ENCODE data around the gene SMIM13.

SMIM13 gene

DNA sequence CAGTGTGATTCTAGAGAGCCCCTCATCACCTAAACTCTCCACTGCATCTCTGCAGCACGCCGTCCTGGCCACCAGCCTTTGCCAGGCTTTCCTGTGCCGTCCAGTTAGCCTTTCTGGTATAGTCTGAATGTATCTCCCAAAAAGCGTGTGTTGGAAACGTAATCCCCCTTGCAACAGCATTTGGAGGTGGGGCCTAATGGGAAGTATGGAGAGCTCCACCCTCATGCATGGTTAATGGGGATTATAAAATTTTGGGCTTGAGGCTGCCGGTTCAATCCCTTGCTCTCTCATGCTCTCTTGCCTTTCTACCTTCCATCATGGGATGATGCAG lies 85.4 kb downstream of the SMIM13 start:
- Histone ChIP-seq H3K4me3 (ENCODE audit: low read length) (no peak overlapping the region), H3K4me1 (ENCODE audit: control insufficient read depth, insufficient read depth, low read length) (no peaks in the 10 kb centered on the region), H3K36me3 (ENCODE audit: control insufficient read depth, insufficient read depth, low read length, severe bottlenecking) (peaks cover 13% of the 10 kb centered on the region), H3K27me3 (replicated peaks; ENCODE audit: control insufficient read depth, insufficient read depth, low read length) (no peaks in the 10 kb centered on the region), H3K9ac (ENCODE audit: low read length) (no peak overlapping the region), H3K9me3 (ENCODE audit: control insufficient read depth, low read length) (peaks cover 4% of the 10 kb centered on the region)
- no peak for DNase-seq (ENCODE audit: low read depth)

- H3K4me1 ChIP-seq (ENCODE audit: control insufficient read depth, insufficient read depth, low read length), result no peaks in the 10 kb centered on the region
- H3K4me3 ChIP-seq (ENCODE audit: low read length), result no peak overlapping the region
- H3K36me3 ChIP-seq (ENCODE audit: control insufficient read depth, insufficient read depth, low read length, severe bottlenecking), result peaks cover 19% of the 10 kb centered on the region
- no peaks in the 10 kb centered on the region for H3K27me3 ChIP-seq (replicated peaks; ENCODE audit: control insufficient read depth, insufficient read depth, low read length)
- no peak overlapping the region for H3K9ac ChIP-seq (ENCODE audit: low read length)
- DNase-seq (ENCODE audit: low read depth), result no peak
- peaks cover 4% of the 10 kb centered on the region for H3K9me3 ChIP-seq (ENCODE audit: control insufficient read depth, low read length)
These were observed 86.0 kb downstream of the SMIM13 start for GRCh38 chr6:11179419-11180202.

DNA sequence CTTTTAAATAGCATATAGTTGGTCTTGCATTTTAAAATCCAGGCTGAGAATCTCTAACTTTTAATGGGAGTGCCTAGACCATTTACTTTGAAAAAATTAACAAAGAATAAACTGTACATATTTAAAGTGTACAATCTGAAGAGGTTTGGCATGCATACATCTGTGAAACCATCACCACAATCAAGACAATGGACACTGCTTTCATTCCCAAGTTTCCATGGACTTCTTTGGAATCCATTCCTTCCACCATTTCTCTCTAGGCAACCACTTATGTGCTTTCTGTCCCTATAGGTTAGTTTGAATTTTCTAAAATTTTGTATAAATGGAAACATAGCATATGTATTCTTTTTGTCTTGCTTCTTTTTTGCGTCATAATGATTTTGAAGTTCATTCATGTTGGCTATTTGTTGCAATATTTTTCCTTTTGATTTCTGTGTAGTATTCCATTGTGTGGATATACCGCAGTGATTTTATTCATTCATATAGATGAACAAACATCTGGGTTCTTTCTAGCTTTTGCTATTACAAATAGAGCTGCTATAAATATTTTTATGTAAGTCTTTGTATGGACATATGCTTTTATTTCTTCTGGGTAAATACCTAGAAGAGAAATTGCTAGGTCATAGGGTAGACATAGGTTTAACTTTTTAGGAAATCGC lies 88.0 kb downstream of the SMIM13 start:
- peaks cover 37% of the 10 kb centered on the region for H3K36me3 ChIP-seq (ENCODE audit: control insufficient read depth, insufficient read depth, low read length, severe bottlenecking)
- no peak for DNase-seq (ENCODE audit: low read depth)
- no peak overlapping the region for H3K9ac ChIP-seq (ENCODE audit: low read length)
- no peaks in the 10 kb centered on the region for H3K4me1 ChIP-seq (ENCODE audit: control insufficient read depth, insufficient read depth, low read length)
- peaks cover 4% of the 10 kb centered on the region for H3K9me3 ChIP-seq (ENCODE audit: control insufficient read depth, low read length)
- H3K4me3 ChIP-seq (ENCODE audit: low read length), result no peak overlapping the region
- H3K27me3 ChIP-seq (replicated peaks; ENCODE audit: control insufficient read depth, insufficient read depth, low read length), result no peaks in the 10 kb centered on the region

DNA sequence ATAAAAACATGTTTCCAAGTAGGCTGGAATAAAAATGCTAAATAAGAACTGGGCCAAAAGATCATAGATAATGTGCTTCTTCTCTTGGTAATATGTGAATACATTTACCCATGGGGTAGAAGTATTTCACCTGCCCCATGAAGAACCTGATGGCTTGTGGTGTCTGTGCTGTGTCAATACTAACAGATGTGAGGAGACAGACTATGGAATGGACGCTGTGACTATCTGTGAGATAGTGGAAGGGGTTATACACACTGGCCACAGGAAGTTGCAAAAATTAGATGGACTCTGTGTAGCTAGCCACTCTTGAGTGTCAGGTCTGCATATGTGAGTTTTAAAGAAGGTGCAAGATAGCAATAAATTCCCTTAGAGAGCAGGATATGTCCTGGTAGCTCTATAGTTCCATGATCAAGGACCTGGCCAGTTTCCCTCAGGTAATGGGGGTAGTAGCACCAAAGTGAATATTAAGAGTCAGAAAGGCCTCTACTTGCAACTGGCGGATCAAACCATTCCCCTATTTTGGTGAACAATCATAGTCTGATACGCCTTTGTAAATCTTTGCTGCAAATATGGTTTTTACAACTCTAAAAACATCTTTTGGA lies 90.2 kb downstream of the SMIM13 start:
- Histone ChIP-seq H3K36me3 (ENCODE audit: control insufficient read depth, insufficient read depth, low read length, severe bottlenecking) (peaks cover 60% of the 10 kb centered on the region), H3K4me1 (ENCODE audit: control insufficient read depth, insufficient read depth, low read length) (no peaks in the 10 kb centered on the region)

DNA sequence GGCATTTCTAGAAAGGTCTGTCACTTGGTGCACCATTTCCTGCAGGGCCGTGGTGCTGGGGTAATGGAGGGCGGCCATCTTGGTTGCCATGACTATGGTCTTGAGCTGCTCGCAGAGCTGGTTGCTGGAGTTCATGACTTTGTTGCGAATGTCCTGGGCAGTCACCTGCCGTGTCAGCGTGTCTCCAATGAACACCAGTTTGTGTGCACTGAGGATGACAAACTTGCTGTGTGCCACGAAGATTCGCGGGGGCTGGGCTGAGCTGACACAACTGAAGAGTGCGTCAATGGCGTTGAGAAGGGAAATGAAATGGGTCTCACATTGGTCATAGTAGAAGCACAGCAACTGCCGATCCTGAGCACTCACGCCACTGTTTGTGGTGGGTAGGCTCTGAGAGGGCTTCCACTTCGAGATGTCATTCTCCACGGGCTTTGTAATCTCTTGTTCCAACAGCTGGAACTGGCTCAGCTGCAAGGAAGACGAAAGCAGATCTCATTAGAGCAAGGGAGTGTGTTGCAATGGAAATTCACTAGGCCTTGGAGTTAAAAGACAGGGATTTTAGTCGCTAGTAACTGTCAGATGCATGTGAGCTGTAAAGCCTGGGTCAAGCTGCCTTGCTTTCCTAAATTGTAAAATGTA lies 91.7 kb downstream of the SMIM13 start:
- Histone ChIP-seq H3K4me1 (ENCODE audit: control insufficient read depth, insufficient read depth, low read length) (no peaks in the 10 kb centered on the region), H3K27me3 (replicated peaks; ENCODE audit: control insufficient read depth, insufficient read depth, low read length) (no peaks in the 10 kb centered on the region), H3K4me3 (ENCODE audit: low read length) (no peak overlapping the region), H3K9ac (ENCODE audit: low read length) (no peak overlapping the region), H3K36me3 (ENCODE audit: control insufficient read depth, insufficient read depth, low read length, severe bottlenecking) (peaks cover 75% of the 10 kb centered on the region), H3K9me3 (ENCODE audit: control insufficient read depth, low read length) (peaks cover 4% of the 10 kb centered on the region)
- no peak for DNase-seq (ENCODE audit: low read depth)

More for the DNA sequence above, 90.2 kb downstream of the SMIM13 start:
- no peak for DNase-seq (ENCODE audit: low read depth)
- H3K4me3 ChIP-seq (ENCODE audit: low read length), result no peak overlapping the region
- no peak overlapping the region for H3K9ac ChIP-seq (ENCODE audit: low read length)
- H3K27me3 ChIP-seq (replicated peaks; ENCODE audit: control insufficient read depth, insufficient read depth, low read length), result no peaks in the 10 kb centered on the region
- peaks cover 4% of the 10 kb centered on the region for H3K9me3 ChIP-seq (ENCODE audit: control insufficient read depth, low read length)

- DNase-seq (ENCODE audit: low read depth), result no peak
- no peak overlapping the region for H3K9ac ChIP-seq (ENCODE audit: low read length)
- no peaks in the 10 kb centered on the region for H3K9me3 ChIP-seq (ENCODE audit: control insufficient read depth, low read length)
- no peaks in the 10 kb centered on the region for H3K4me1 ChIP-seq (ENCODE audit: control insufficient read depth, insufficient read depth, low read length)
- peaks cover 94% of the 10 kb centered on the region for H3K36me3 ChIP-seq (ENCODE audit: control insufficient read depth, insufficient read depth, low read length, severe bottlenecking)
- no peaks in the 10 kb centered on the region for H3K27me3 ChIP-seq (replicated peaks; ENCODE audit: control insufficient read depth, insufficient read depth, low read length)
- no peak overlapping the region for H3K4me3 ChIP-seq (ENCODE audit: low read length)
These were observed 93.7 kb downstream of the SMIM13 start for GRCh38 chr6:11187301-11187700.

All from adipocyte (in vitro differentiated cells).